Esophagus mucosa (tissue), 1 donor: ENCODE measurements around the gene ZNF532. TPM values are rescaled to one million over a fixed set of nuclear protein-coding genes. Genes with fewer than 3 reads are reported as not detected.
"Not testable (repeated sequence)": the region's sequence is repeated elsewhere in the genome, so short reads cannot be mapped to it uniquely, and the experiment has no call there.

Experiments
- ATAC-seq: fragments of 200-7000 bp; cut with Tn5 transposase; one replicate; pipeline ENCODE4 v1.9.1; 2020
- total RNA-seq: library from RNA; stranded (reverse); gene quantifications from one replicate; pipeline ENCODE4 v1.2.4, GENCODE V29; 2023
- donor health status: DM: yes; HTN: yes; CAD: no.

The ZNF532 gene
- total RNA-seq, 1 donor from 2014 or later: 28.3 TPM

GRCh38 chr18:58901783-58902182 lies 37.1 kb downstream of the ZNF532 start:
- no peak for ATAC-seq

- no peak for ATAC-seq
Measured at GRCh38 chr18:58902961-58903360, 38.3 kb downstream of the ZNF532 start.

- no peak for ATAC-seq
Measured at GRCh38 chr18:58903533-58903932, 38.9 kb downstream of the ZNF532 start.

- no peak for ATAC-seq
Measured at GRCh38 chr18:58905777-58906428, 41.2 kb downstream of the ZNF532 start.

- ATAC-seq: no peak
Measured at GRCh38 chr18:58908006-58908405, 43.3 kb downstream of the ZNF532 start.

GRCh38 chr18:58909521-58909920 lies 44.8 kb downstream of the ZNF532 start:
- no peak for ATAC-seq

DNA sequence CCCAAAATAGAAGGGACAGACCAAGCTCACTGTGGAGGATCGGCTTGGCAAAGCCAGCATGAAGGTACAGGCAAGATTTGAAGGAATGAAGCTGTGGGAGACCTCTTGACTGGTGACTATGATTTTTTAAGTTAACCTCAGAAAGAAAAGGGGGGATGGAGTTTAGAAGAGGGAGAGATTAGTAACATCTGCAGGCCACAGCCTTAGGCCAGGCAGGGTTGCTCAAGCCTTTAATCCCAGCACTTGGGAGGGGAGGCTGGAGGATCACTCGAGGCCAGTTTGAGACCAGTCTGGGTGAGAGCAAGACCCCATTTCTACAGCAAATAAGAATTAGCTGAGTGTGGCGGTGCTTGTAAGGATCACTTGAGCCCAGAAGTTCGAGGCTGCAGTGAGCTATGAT lies 46.6 kb downstream of the ZNF532 start:
- no peak for ATAC-seq

DNA sequence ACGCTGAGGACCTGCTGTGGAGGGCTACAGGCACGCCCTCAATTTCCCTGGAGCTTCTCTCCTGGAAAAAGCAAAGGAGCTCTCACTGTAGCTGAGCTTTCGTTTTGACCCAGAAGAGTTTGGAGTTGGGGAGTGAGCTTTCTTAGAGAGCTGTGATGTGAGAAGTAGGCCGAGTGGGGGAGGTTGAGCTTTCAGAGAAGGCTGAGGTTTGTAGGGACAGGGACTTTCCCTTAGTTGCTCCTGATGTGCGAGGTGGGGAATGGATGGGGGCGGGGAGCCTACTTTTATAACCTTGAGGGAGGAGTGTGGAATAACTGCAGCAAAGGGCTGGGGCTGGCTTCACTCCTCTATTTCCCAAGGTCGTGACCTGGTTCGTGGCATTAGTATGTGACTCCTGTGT lies 47.1 kb downstream of the ZNF532 start:
- ATAC-seq: no peak

GRCh38 chr18:58915006-58915799 lies 50.5 kb downstream of the ZNF532 start:
- ATAC-seq: no peak

- no peak for ATAC-seq
Measured at GRCh38 chr18:58915995-58916394, 51.3 kb downstream of the ZNF532 start.

GRCh38 chr18:58919934-58920333 lies 55.3 kb downstream of the ZNF532 start:
- not testable (repeated sequence) for ATAC-seq

GRCh38 chr18:58922995-58923394 lies 58.3 kb downstream of the ZNF532 start:
- ATAC-seq: no peak

DNA sequence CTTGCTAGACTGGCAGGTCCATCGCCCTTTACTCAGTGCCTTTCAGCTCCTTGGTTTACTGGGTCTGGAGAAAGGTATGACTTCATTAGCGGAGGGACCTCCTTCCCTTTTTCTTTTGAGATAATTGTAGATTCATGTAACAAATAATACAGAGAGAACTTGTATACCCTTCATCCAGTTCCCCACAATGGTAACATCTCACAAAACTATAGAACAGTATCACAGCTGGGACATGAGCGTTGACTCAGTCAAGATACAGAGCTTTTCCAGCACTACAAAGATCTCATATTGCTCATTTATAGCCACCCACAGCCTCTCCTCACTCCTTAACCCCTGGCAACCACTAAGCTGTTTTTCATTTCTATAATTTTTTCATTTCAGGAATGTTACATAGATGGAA lies 59.8 kb downstream of the ZNF532 start:
- no peak for ATAC-seq

GRCh38 chr18:58927659-58928058 lies 63.0 kb downstream of the ZNF532 start:
- no peak for ATAC-seq

GRCh38 chr18:58928386-58928785 lies 63.7 kb downstream of the ZNF532 start:
- no peak for ATAC-seq

- no peak for ATAC-seq
Measured at GRCh38 chr18:58929206-58929605, 64.5 kb downstream of the ZNF532 start.

DNA sequence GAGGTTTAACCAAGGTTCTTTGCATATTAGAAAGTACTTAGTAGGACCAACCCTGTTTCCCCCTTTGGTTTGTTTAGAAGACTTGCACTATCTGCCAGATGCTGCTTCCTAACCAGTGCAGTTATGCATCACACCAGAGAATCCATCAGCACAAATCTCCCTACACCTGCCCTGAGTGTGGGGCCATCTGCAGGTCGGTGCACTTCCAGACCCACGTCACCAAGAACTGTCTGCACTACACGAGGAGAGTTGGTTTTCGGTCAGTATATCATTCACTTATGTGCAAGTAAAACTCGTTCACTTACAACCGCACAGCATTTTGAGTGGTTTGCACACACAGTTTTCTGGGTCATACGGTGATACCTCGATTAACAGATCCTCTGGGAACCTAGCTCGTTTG lies 69.7 kb downstream of the ZNF532 start:
- no peak for ATAC-seq

- no peak for ATAC-seq
Measured at GRCh38 chr18:58934933-58935577, 70.4 kb downstream of the ZNF532 start.

GRCh38 chr18:58937071-58937886 lies 72.6 kb downstream of the ZNF532 start:
- no peak for ATAC-seq

DNA sequence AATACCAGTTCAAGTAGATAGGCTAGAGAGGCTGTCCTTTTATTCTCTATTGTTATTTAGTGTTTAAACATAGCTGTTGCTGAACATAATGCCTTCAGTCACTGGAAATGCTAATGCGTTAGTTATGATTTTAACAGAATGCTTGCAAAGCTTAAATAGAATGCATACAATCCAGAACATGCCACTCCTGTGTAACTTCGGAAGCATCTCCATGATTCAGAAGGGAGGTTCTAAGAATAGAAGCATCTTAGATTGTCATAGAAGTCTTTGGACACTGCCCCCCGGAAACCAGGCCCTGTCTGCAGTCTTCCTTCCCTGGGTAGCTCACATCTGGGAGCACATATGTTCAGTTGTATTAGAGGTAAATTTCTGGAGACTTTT lies 73.2 kb downstream of the ZNF532 start:
- ATAC-seq: no peak

DNA sequence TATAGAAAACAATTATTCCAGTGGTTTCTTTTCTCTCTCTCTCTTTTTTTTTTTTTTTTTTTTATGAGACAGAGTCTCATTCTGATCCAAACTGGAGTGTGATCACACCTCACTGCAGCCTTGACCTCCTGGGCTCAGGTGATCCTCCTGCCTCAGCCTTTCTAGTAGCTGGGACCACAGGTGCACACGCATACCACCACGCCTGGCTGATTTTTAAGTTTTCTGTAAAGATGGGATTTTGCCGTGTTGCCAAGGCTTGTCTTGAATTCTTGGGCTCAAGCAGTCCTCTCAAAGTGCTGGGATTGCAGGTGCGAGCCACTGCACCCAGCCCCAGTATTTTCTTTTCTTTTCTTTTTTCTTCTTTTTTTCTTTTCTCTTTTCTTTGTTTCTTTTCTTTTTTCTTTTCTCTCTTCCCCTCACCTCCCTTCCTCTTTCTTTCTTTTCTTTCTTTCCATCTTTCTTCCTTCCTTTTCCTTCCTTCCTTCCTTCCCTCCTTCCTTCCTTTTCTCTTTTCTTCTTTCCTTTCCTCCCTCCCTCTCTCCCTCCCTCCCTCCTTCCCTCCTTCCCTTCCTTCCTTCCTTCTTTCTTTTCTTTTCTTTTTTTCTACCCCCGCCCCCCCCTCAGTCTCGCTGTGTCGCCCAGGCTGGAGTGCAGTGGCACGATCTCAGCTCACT lies 76.9 kb downstream of the ZNF532 start:
- ATAC-seq: no peak

DNA sequence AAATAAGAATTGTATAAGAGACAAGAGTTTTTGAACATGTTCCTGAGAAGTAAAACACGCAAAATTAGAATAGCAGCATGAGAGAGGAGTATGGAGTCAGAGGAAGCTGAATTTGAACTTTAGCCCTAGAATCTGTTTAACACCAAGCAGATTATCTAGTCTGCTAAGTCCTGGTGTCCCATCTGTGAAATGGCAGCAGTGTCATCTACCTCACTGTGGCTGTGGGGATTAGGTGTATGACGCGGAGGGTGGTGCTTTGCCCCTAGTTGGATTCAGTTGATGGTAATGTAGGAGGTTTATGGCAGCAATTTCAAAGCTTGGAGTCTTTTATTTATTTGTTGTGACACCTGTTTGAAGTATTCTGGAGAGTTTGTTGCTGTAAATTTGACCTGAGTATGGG lies 79.2 kb downstream of the ZNF532 start:
- no peak for ATAC-seq
